ENCODE results near the gene CCDC134. TPM values are rescaled to one million over a fixed set of nuclear protein-coding genes. Genes with fewer than 3 reads are reported as not detected.

The CCDC134 gene
- total and polyA plus RNA-seq, 2 of the 8 experiments (the other 6 are each of a cell fraction or from before 2014, with no cell fraction given) = 7.7 to 20.0 TPM

GRCh38 chr22:41782751-41783150 lies 17.7 kb upstream of the CCDC134 start:
- no peaks in the 10 kb centered on the region for H3K23me2 ChIP-seq (ENCODE audit: low read depth, low read length)
- no peak overlapping the region for H4K8ac ChIP-seq (ENCODE audit: extremely low read depth, insufficient read depth, low read length)
- FAIRE-seq (no peak), DNase-seq (ENCODE audit: low read depth in 1 of 2, low spot score in 2 of 2) (no peak)
- H2AFZ ChIP-seq (ENCODE audit: low read length) = no peak overlapping the region
- H3K4me1 ChIP-seq (replicated peaks in 1 of 4; ENCODE audit: control insufficient read depth in 3 of 4, insufficient read depth in 4 of 4, low read length in 3 of 4) = no peaks in the 10 kb centered on the region; a peak in 1 of 7 replicates
- no peak overlapping the region for H3K14ac ChIP-seq (ENCODE audit: insufficient read length)
- H3K4me3 ChIP-seq (ENCODE audit: extremely low read depth in 1 of 4, insufficient read depth in 2 of 4, low read depth in 3 of 4, low read length in 4 of 4) = no peak overlapping the region
- H2BK120ac ChIP-seq (replicated peaks; ENCODE audit: low read depth, low read length) = no peak overlapping the region
- H3K79me2 ChIP-seq (ENCODE audit: control insufficient read depth in 1 of 2, insufficient read depth in 2 of 2, low read length in 2 of 2) = no peaks in the 10 kb centered on the region
- no peak overlapping the region for H2BK5ac ChIP-seq (ENCODE audit: low read depth, low read length)
- H2AK5ac ChIP-seq (ENCODE audit: low read depth, low read length) = no peak overlapping the region
- no peaks in the 10 kb centered on the region for H3K9me3 ChIP-seq (ENCODE audit: insufficient read depth in 2 of 2, low read depth in 1 of 2, low read length in 1 of 2)
- ChIA-PET CTCF (ENCODE audit: partially characterized antibody) (interaction anchor here (0.7 to 4.8 kb wide), 8 partner anchors 10 to 158 kb away, joined by 3 to 21 read pairs (median 4); no protein-coding TSS in a partner anchor), POLR2A (ENCODE audit: partially characterized antibody) (interaction anchor here (1.1 to 5.8 kb wide), 2 partner anchors 15 to 17 kb away, joined by 3 to 30 read pairs; partner anchors contain the start of gene CCDC134)
- no peak overlapping the region for H2BK15ac ChIP-seq (ENCODE audit: low read length)
- H4K91ac ChIP-seq (replicated peaks; ENCODE audit: insufficient read length, low read length) = no peak overlapping the region
- H3K18ac ChIP-seq (ENCODE audit: extremely low read depth, low read length) = no peak overlapping the region
- H3K9ac ChIP-seq (replicated peaks in 1 of 4; ENCODE audit: extremely low read depth in 1 of 4, low read depth in 3 of 4, low read length in 3 of 4) = no peak overlapping the region
- H3K27ac ChIP-seq (ENCODE audit: low read depth, low read length) = no peak overlapping the region
- no peak overlapping the region for H3K56ac ChIP-seq (replicated peaks; ENCODE audit: insufficient read length, low read depth, low read length)
- no peaks in the 10 kb centered on the region for H4K20me1 ChIP-seq (replicated peaks in 1 of 2; ENCODE audit: control insufficient read depth in 1 of 2, insufficient read depth in 2 of 2, low read length in 2 of 2)
- no peaks in the 10 kb centered on the region for H3K79me1 ChIP-seq (ENCODE audit: low read depth, low read length)
- no peak overlapping the region for H3K23ac ChIP-seq (ENCODE audit: insufficient read length)
- no peak overlapping the region for H3K4me2 ChIP-seq (ENCODE audit: insufficient read depth in 1 of 2, low read depth in 2 of 2, low read length in 2 of 2)
- H2BK20ac ChIP-seq (ENCODE audit: low read length) = no peak overlapping the region
- no peak overlapping the region for H4K5ac ChIP-seq (ENCODE audit: insufficient read length, low read depth, low read length)
- H3K36me3 ChIP-seq (ENCODE audit: control insufficient read depth in 2 of 4, insufficient read depth in 4 of 4, low read length in 3 of 4) = no peaks in the 10 kb centered on the region
- 68% methylated on average over 2 of the region's 2 CpGs; no CpG with 5 or more reads in 1 of the 2 experiments for WGBS, 2 experiments (ENCODE audit: extremely low coverage in 1 of 2, insufficient coverage in 1 of 2, insufficient read length in 1 of 2, insufficient replicate concordance in 2 of 2, low coverage in 1 of 2, low lambda C conversion rate in 2 of 2, missing lambda C conversion rate in 1 of 2)
- no peaks in the 10 kb centered on the region; a peak in 2 of 7 replicates for H3K27me3 ChIP-seq (replicated peaks in 1 of 4; ENCODE audit: control insufficient read depth in 3 of 4, extremely low read depth in 1 of 4, insufficient read depth in 3 of 4, low read length in 3 of 4)
- no peak overlapping the region for H2BK12ac ChIP-seq (ENCODE audit: low read depth, low read length)
- no peak overlapping the region for H3K4ac ChIP-seq (replicated peaks; ENCODE audit: insufficient read length, low read depth, low read length)
- TF ChIP-seq RXRA (IDR thresholded peaks at IDR 0.05; ENCODE audit: insufficient read depth, low read depth, low read length) = no peak
- TF ChIP-seq POU5F1 (IDR thresholded peaks at IDR 0.05; ENCODE audit: low read depth, low read length) = no peak
- no peak for TF ChIP-seq JUN (IDR thresholded peaks at IDR 0.05; ENCODE audit: low read depth, low read length)
- TF ChIP-seq SIRT6 (IDR thresholded peaks at IDR 0.05; ENCODE audit: low read length) = no peak
- TF ChIP-seq POLR2AphosphoS5 (IDR thresholded peaks at IDR 0.05; ENCODE audit: low read depth, low read length) = no peak
- no peak for TF ChIP-seq NRF1 (IDR thresholded peaks at IDR 0.05; ENCODE audit: low read depth, low read length)
- TF ChIP-seq KDM5A (IDR thresholded peaks at IDR 0.05; ENCODE audit: low read length) = no peak
- TF ChIP-seq CBX5 (IDR thresholded peaks at IDR 0.05; ENCODE audit: low read depth, low read length) = no peak
- TF ChIP-seq HDAC6 (IDR thresholded peaks at IDR 0.05; ENCODE audit: low read depth, low read length) = no peak
- no peak for TF ChIP-seq PHF8 (conservative IDR thresholded peaks at IDR 0.05; ENCODE audit: low read depth, low read length)
- no peak for TF ChIP-seq SP4 (IDR thresholded peaks at IDR 0.05; ENCODE audit: low read length)
- no peak for TF ChIP-seq EGR1 (IDR thresholded peaks at IDR 0.05; ENCODE audit: borderline replicate concordance, low read depth, low read length)
- TF ChIP-seq SUZ12 (IDR thresholded peaks at IDR 0.05; ENCODE audit: low read length) = no peak
- TF ChIP-seq KDM1A (IDR thresholded peaks at IDR 0.05; ENCODE audit: borderline replicate concordance, low read length) = no peak
- TF ChIP-seq CTBP2 (IDR thresholded peaks at IDR 0.05; ENCODE audit: borderline replicate concordance, insufficient read depth, insufficient read length, low read length) = no peak

Data from H1 (cell line).